Choroid plexus epithelial cell (primary cell): ENCODE results near the gene IREB2.
"Not testable (repeated sequence)": the region's sequence is repeated elsewhere in the genome, so short reads cannot be mapped to it uniquely, and the experiment has no call there.

Experiments
- DNase-seq: peaks from one replicate; pipeline ENCODE4 v3.0.0-alpha.2; 2010; ENCODE audit warnings: low read depth
- H3K4me3 ChIP-seq: 2 replicates; pipeline ENCODE4 v1.5.1; 2011; ENCODE audit warnings: low read depth, mild to moderate bottlenecking, control low read depth, low read length, moderate library complexity
- TF ChIP-seq, protein P1 (sequence below): conservative IDR thresholded peaks from 2 replicates; pipeline ENCODE4 v1.5.1; 2011; ENCODE audit warnings: low read depth, mild to moderate bottlenecking, control low read depth, inconsistent platforms, low read length, moderate library complexity

The IREB2 gene

DNA sequence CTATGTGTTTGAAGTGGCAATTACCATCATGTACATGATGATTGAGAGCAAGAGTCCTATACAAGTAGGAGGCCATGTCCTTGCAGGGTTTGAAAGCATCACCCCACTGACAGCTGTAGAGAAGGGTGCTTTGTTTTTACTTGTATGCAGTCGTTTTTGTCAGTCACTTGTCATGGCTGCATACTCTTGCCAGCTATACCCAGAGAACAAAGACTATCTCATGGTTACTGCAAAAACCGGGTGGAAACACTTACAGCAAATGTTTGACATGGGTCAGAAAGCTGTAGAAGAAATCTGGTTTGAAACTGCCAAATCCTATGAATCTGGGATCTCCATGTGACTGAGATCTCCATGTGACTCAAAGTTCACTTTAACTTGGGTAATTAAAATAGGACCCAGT lies 95.3 kb downstream of the IREB2 start:
- H3K4me3 ChIP-seq, result no peak overlapping the region
- TF ChIP-seq, protein P1, sequence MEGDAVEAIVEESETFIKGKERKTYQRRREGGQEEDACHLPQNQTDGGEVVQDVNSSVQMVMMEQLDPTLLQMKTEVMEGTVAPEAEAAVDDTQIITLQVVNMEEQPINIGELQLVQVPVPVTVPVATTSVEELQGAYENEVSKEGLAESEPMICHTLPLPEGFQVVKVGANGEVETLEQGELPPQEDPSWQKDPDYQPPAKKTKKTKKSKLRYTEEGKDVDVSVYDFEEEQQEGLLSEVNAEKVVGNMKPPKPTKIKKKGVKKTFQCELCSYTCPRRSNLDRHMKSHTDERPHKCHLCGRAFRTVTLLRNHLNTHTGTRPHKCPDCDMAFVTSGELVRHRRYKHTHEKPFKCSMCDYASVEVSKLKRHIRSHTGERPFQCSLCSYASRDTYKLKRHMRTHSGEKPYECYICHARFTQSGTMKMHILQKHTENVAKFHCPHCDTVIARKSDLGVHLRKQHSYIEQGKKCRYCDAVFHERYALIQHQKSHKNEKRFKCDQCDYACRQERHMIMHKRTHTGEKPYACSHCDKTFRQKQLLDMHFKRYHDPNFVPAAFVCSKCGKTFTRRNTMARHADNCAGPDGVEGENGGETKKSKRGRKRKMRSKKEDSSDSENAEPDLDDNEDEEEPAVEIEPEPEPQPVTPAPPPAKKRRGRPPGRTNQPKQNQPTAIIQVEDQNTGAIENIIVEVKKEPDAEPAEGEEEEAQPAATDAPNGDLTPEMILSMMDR, result no peak
- DNase-seq, result no peak

DNA sequence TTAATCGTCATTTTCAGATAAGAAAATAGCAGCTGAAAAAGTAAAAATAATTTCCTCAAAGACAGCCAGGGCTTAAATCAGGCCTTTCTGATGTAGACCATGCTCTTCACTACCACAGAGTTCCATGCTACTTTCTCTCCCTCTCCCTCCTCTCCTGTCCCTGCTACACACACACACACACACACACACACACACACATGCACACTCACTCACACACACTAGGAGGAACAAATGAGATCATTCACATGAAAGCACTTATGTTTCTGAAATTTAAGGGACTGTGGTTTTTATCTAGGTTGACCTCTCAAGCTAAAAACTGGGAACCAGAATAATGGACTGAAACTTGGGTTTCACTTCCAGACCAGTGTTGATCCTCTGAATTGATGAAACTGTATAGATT lies 98.1 kb downstream of the IREB2 start:
- TF ChIP-seq, protein P1, result no peak
- no peak overlapping the region for H3K4me3 ChIP-seq
- peak; percentile 28 for DNase-seq

DNA sequence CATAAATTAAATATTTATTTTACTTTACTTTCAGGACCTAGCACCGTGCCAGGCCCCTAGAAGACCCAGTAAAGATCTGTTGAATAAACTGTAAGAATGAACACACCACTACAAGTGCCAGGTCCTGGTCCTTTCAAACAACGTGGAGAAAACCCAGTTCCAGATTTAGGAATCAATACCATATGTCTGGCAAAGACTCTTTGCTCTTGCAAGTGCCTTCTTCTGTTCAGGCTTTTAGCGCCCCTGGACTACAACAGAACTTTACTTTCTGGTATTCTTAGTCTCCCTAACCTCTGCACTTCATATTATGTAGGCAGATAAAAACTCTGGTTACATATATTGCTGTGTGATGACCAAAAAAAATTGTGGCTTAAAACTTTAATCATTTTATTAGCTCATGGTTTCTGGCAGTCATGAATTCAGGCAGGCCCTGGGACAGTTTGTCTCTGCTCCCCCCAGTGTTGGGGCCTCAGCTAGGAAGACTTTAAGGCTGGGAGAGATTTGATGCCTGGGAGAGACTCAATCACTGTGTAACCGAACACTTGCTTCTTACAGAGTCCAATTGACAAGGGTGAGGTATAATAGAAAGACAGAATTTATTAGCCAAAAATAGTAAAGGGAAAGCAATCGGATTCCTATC lies 99.4 kb downstream of the IREB2 start:
- no peak for DNase-seq
- no peak overlapping the region for H3K4me3 ChIP-seq
- TF ChIP-seq, protein P1, result no peak

DNA sequence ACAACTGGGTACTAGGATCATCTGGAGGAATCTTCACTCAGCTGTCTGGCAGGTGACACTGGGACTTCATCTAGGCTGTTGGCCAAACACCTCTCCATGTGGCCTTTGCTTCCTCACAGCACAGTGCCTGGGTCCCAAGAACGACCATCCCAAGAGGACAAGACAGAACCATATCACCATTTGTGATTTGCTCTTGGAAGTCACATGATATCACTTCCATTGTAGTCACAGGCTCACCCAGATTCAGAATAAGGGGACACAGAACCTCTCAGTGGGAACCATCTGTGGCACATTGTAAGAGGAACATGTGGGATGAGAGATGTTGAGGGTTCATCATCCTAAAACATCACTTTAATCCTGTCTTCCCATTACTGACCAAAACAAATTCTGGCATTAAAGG lies 100.3 kb downstream of the IREB2 start:
- no peak for DNase-seq
- TF ChIP-seq, protein P1, result no peak
- no peak overlapping the region for H3K4me3 ChIP-seq

DNA sequence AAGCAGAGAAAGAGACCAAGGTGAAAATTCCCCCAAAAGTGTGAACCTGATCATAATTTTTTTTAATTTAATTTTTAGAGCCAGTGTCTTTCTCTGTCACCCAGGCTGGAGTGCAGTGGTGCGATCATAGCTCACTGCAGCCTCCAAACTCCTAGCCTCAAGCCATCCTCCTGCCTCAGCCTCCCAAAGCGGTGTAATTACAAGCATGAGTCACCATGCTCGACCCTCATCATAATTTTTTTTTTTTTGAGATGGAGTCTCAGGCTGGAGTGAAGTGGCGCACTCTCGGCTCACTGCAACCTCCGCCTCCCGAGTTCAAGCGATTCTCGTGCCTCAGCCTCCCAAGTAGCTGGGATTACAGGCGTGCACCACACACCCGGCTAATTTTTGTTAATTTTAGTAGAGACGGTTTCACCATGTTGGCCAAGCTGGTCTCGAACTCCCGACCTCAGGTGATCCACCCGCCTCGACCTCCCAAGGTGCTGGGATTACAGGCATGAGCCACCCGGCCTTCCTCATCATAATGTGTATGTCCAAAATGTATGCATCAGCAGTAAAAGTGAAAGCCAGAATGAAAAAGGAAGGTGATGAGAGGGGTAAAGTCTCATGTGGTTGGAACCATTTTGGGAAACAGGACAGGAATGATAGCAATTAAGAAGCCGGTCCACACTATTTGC lies 101.6 kb downstream of the IREB2 start:
- DNase-seq, result not testable (repeated sequence)
- H3K4me3 ChIP-seq, result peak overlapping the region; percentile 98

DNA sequence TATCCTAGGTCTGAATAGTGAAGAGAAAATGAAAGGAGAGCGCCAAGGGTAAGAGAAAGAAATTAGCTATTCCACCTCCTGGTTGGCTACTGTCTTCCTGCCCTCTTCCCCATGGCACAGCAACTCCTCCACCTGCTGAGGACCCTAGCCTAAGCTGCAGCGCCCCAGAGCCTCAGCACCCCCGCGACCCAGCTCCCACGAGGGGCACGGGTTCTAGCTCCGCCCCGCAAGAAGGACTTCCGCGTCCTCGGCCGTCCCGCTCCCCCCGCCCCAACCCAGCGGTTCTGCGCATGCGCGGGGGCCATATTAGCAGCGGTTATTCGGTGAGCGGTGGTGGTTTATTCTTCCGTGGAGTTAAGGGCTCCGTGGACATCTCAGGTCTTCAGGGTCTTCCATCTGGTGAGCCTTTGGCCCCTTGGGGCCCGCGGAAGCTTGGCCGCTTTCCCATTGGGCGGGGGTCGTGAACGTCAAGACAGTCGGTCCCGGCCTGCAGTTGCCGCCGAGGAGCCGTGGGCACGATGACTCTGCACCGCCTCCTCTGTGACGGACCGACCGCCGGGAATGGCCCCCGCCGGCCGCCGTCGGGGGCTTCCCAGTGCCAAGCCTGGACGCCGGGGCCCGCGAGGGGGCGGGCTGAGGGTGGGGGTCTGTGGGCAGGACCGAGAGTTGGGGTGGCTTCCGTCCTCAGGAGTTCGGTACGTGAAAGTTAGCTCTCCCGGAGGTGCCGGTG lies 102.3 kb downstream of the IREB2 start, which contains the start of gene PSMA4:
PSMA4 (plus strand) TSS at position 304 of the 730 bp plus-strand sequence. CDS start 1,484 bp downstream, outside the sequence.
- H3K4me3 ChIP-seq, result peak within 1 kb of the TSS; percentile 98
- DNase-seq, result peak; percentile 86
- TF ChIP-seq, protein P1, result peak; percentile 29

DNA sequence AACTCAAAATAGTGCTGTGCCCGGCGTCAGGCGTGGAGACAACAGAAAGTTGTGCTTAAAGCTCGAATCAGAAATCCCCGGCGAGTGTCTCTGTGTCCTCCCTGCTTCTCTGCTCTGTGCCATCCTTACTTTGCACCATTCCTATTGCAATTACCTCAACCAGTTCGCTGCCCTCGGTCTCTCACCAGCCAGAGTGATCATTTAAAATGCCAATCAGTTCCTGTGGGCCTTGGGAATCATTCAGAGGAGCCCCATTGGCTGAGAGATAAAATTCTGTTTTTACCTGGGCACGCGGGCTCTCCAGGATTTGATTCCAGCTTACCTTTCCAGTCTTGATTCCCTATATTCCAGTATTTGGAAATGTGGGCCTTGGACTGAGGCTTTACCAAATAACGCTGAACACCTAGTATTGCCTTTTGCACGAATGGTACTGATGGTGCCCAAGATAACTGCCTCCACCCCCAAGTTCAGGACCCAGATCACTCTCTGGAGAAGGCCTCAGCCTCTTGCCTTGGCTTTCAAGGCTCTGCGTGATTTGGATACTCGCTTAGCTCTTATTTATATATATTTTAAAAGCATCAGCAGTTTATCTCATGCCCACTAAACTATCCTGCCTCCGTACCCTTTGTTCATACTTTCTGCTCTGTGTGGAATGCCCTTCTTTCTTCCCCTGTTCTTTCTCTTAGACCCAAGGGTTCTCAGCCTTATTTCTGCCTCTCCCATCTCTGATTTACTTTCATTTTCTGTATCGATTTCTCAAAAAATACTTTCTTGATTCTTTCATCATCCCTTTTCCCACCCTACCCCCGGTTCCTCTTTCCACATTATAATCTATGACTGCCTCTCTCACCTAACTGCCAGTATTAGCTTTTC lies 103.1 kb downstream of the IREB2 start:
- peak; percentile 34 for DNase-seq
- TF ChIP-seq, protein P1, result no peak
- peak overlapping the region; percentile 98 for H3K4me3 ChIP-seq
